HG02763 (cell line): ENCODE data around the gene GPR137C.

Experiments
- ATAC-seq: cut with Tn5 transposase; IDR thresholded peaks from one replicate; pipeline ENCODE4 v1.9.1; 2021; ENCODE audit warnings: mild to moderate bottlenecking, moderate library complexity; ENCODE audit not compliant: unreplicated experiment

Gene GPR137C

GRCh38 chr14:52661314-52661713 is 108.7 kb downstream of the GPR137C start:
- no peak for ATAC-seq

DNA sequence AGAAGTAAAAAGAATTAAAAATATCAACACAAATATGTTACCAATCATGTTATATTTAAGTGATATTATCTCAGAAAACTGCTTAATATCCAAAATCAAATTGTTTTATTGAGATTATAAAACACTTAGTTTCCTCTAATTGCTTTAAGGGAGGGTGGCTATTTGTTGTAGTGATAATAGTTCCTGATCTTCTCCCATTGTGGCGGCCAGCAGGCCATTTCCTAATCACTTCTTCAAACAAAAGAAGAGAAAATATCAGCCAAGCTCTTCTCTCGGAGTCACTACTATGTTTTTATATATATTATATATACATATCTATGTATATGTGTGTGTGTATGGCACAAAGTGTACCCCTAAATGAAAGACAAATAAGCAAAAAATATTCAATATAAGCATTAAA is 111.2 kb downstream of the GPR137C start:
- no peak for ATAC-seq

DNA sequence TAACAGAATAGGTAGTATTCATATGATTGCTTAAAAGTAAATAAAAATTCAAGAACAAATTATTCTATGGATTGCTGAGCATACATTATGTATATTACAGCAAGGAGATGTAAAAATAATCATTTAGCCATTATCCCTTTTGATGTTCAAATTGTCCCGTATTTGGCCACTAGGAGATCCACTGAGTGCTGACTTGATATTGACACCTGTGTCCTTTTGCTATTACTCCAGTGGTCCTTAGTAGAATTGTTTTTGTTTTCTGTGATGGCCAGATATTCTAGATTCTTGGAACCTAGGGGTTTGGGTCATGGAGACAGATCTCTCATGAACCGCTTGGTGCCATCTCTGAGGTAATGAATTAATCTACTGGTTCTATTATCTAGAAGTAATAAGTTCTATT is 126.0 kb downstream of the GPR137C start:
- ATAC-seq, result no peak

GRCh38 chr14:52683985-52684520 is 131.4 kb downstream of the GPR137C start:
- ATAC-seq, result no peak

- no peak for ATAC-seq
Measured at GRCh38 chr14:52686176-52686575, 133.5 kb downstream of the GPR137C start.
